H9 (cell line): ENCODE measurements around the gene GPN2. TPM values are rescaled to one million over a fixed set of nuclear protein-coding genes. Genes with fewer than 3 reads are reported as not detected.

Experiments used
- DNase-seq: peaks from one replicate; pipeline ENCODE4 v3.0.0-alpha.2; 2017
- H2AFZ ChIP-seq: one replicate; pipeline ENCODE4 v1.6.1; 2013; ENCODE audit warnings: mild to moderate bottlenecking, low read length, control low read depth, moderate library complexity
- H2AK5ac ChIP-seq: 2 replicates; pipeline ENCODE4 v1.6.1; 2013; ENCODE audit warnings: low read length, control low read depth, mixed read lengths; ENCODE audit not compliant: insufficient read length
- H2BK120ac ChIP-seq: one replicate; pipeline ENCODE4 v1.6.1; 2013; ENCODE audit warnings: low read depth, mild to moderate bottlenecking, low read length, control low read depth, inconsistent platforms; ENCODE audit not compliant: poor library complexity, severe bottlenecking
- H2BK12ac ChIP-seq: 2 replicates; pipeline ENCODE4 v1.6.1; 2013; ENCODE audit warnings: low read length, control low read depth, mixed read lengths, low read depth; ENCODE audit not compliant: insufficient read length
- H2BK15ac ChIP-seq: 2 replicates; pipeline ENCODE4 v1.6.1; 2013; ENCODE audit warnings: low read depth, low read length, control low read depth
- H2BK20ac ChIP-seq: one replicate; pipeline ENCODE4 v1.6.1; 2013; ENCODE audit warnings: low read depth, mild to moderate bottlenecking, low read length, control low read depth, inconsistent platforms; ENCODE audit not compliant: poor library complexity, severe bottlenecking
- H2BK5ac ChIP-seq: 2 replicates; pipeline ENCODE4 v1.6.1; 2013; ENCODE audit warnings: low read length, control low read depth, mixed read lengths; ENCODE audit not compliant: insufficient read length
- H3K14ac ChIP-seq: 2 replicates; pipeline ENCODE4 v1.6.1; 2013; ENCODE audit warnings: low read length, control low read depth; ENCODE audit not compliant: insufficient read depth
- H3K18ac ChIP-seq: 2 replicates; pipeline ENCODE4 v1.6.1; 2013; ENCODE audit warnings: low read depth, mild to moderate bottlenecking, mixed read lengths, low read length, control low read depth; ENCODE audit not compliant: insufficient read length
- H3K23ac ChIP-seq: 2 replicates; pipeline ENCODE4 v1.6.1; 2013; ENCODE audit warnings: low read length, control low read depth, mixed read lengths, low read depth; ENCODE audit not compliant: insufficient read length
- H3K23me2 ChIP-seq: 2 replicates; pipeline ENCODE4 v1.6.1; 2013; ENCODE audit warnings: low read depth, mild to moderate bottlenecking, mixed read lengths, low read length, control low read depth; ENCODE audit not compliant: insufficient read length, poor library complexity, severe bottlenecking
- H3K27ac ChIP-seq: 2 replicates; pipeline ENCODE4 v1.5.1; 2013; ENCODE audit warnings: low read length, control low read depth, mixed read lengths, low read depth; ENCODE audit not compliant: insufficient read length
- H3K27me3 ChIP-seq: 2 replicates; pipeline ENCODE4 v1.6.1; 2013; ENCODE audit warnings: low read length, control low read depth, inconsistent platforms; ENCODE audit not compliant: insufficient read depth
- H3K4ac ChIP-seq: 2 replicates; pipeline ENCODE4 v1.6.1; 2013; ENCODE audit warnings: low read depth, mild to moderate bottlenecking, control low read depth, inconsistent platforms, low read length, moderate library complexity
- H3K4me1 ChIP-seq: 2 replicates; pipeline ENCODE4 v1.6.1; 2013; ENCODE audit warnings: low read length, control low read depth, inconsistent platforms; ENCODE audit not compliant: insufficient read depth
- H3K4me2 ChIP-seq: 2 replicates; pipeline ENCODE4 v1.6.1; 2013; ENCODE audit warnings: low read length, control low read depth, mixed read lengths; ENCODE audit not compliant: insufficient read length, insufficient read depth
- H3K56ac ChIP-seq: 2 replicates; pipeline ENCODE4 v1.6.1; 2013; ENCODE audit warnings: low read depth, mild to moderate bottlenecking, mixed read lengths, low read length, control low read depth; ENCODE audit not compliant: insufficient read length
- H3K79me1 ChIP-seq: 2 replicates; pipeline ENCODE4 v1.6.1; 2013; ENCODE audit warnings: low read depth, mild to moderate bottlenecking, moderate library complexity, low read length, control low read depth, inconsistent platforms; ENCODE audit not compliant: insufficient read depth, poor library complexity, severe bottlenecking
- H3K79me2 ChIP-seq: 2 replicates; pipeline ENCODE4 v1.6.1; 2013; ENCODE audit warnings: low read length, control low read depth, inconsistent platforms; ENCODE audit not compliant: insufficient read depth
- H3K9ac ChIP-seq: 2 replicates; pipeline ENCODE4 v1.6.1; 2013; ENCODE audit warnings: low read length, control low read depth, mixed read lengths; ENCODE audit not compliant: insufficient read length; ENCODE audit errors: extremely low read depth
- H3K9me3 ChIP-seq: one replicate; pipeline ENCODE4 v1.6.1; 2013; ENCODE audit warnings: low read depth, low read length, inconsistent platforms; ENCODE audit not compliant: control insufficient read depth
- H3T11ph ChIP-seq: one replicate; pipeline ENCODE4 v1.6.1; 2013; ENCODE audit warnings: mild to moderate bottlenecking, low read length, control low read depth, inconsistent platforms
- H4K20me1 ChIP-seq: one replicate; pipeline ENCODE4 v1.6.1; 2013; ENCODE audit not compliant: control insufficient read depth, insufficient read length, insufficient read depth
- H4K5ac ChIP-seq: 2 replicates; pipeline ENCODE4 v1.6.1; 2013; ENCODE audit warnings: low read depth, mild to moderate bottlenecking, mixed read lengths, low read length, control low read depth; ENCODE audit not compliant: insufficient read length
- H4K8ac ChIP-seq: replicated peaks from 2 replicates; pipeline ENCODE4 v1.6.1; 2013; ENCODE audit warnings: low read length, control low read depth, mixed read lengths, low read depth; ENCODE audit not compliant: insufficient read length
- H4K91ac ChIP-seq: 2 replicates; pipeline ENCODE4 v1.6.1; 2013; ENCODE audit warnings: low read depth, mild to moderate bottlenecking, moderate library complexity, mixed read lengths, low read length, control low read depth; ENCODE audit not compliant: insufficient read length
- H3K27ac Mint-ChIP-seq, 3 experiments: 2 replicates in 2 of 3; 3 replicates in 1 of 3; pipeline ENCODE4 v1.8.0; 2020 to 2021; ENCODE audit warnings: mixed read lengths in 3 of 3, mild to moderate bottlenecking in 1 of 3, moderate library complexity in 1 of 3
- H3K27me3 Mint-ChIP-seq: 2 replicates; pipeline ENCODE4 v1.8.0; 2021; ENCODE audit warnings: low read depth, mild to moderate bottlenecking, moderate library complexity, mixed read lengths
- H3K36me3 Mint-ChIP-seq, 3 experiments: 2 replicates in 2 of 3; 3 replicates in 1 of 3; pipeline ENCODE4 v1.8.0; 2020 to 2021; ENCODE audit warnings: low read depth in 3 of 3, mixed read lengths in 3 of 3; ENCODE audit not compliant: insufficient read depth in 1 of 3
- H3K4me1 Mint-ChIP-seq, 2 experiments: 2 replicates each; pipeline ENCODE4 v1.8.0; 2020; ENCODE audit warnings: mixed read lengths in 2 of 2
- H3K4me3 Mint-ChIP-seq, 2 experiments: 2 replicates in 1 of 2; 3 replicates in 1 of 2; pipeline ENCODE4 v1.8.0; 2020 to 2021; ENCODE audit warnings: mild to moderate bottlenecking in 2 of 2, mixed read lengths in 2 of 2, moderate library complexity in 1 of 2
- H3K9me3 Mint-ChIP-seq, 2 experiments: 2 replicates in 1 of 2; 3 replicates in 1 of 2; pipeline ENCODE4 v1.8.0; 2020; ENCODE audit warnings: mild to moderate bottlenecking in 2 of 2, mixed read lengths in 2 of 2, moderate library complexity in 1 of 2
- CTCF ChIP-seq: fragments of 200-600 bp; sonication (generic); conservative IDR thresholded peaks from 3 replicates; pipeline ENCODE4 v1.8.0; 2021; ENCODE audit warnings: antibody characterized with exemption, mild to moderate bottlenecking
- WGBS: extraction: QIAGEN DNeasy Blood & Tissue Kit; methylation state at CpG from one replicate; pipeline ENCODE4 v1.1.7; 2013; ENCODE audit warnings: missing lambda C conversion rate, low lambda C conversion rate, mixed read lengths; ENCODE audit not compliant: insufficient read length; ENCODE audit errors: extremely low coverage; 5-methylcytosine and 5-hydroxymethylcytosine counted together
- long read RNA-seq: library from polyadenylated mRNA; unstranded; transcript quantifications from one replicate; pipeline ENCODE4 v2.0.0, GENCODE V29; 2020
- total RNA-seq: library from RNA; stranded (reverse); gene quantifications from 2 replicates; pipeline ENCODE4 v1.2.1, GENCODE V29; 2021

GPN2 gene
- 44.3 and 47.8 TPM in 2 replicates for total RNA-seq
- long read RNA-seq, full-length matches to known transcripts: 213 of 234 reads
- long read RNA-seq, partial matches to known transcripts: 7 of 234 reads
- long read RNA-seq, other reads (novel, unspliced or antisense): 14 of 234 reads

- no CpG with 5 or more reads among the region's 89 CpGs for WGBS
- peak; percentile 77 for DNase-seq
- H3K27ac ChIP-seq: no peak within 1 kb of the TSS
Measured at GRCh38 chr1:26889551-26890466, at the start of gene GPN2. TSS of gene GPN2 (minus strand) at chr1:26890283. CDS start at chr1:26890096, 187 bp downstream.

More at GRCh38 chr1:26889551-26890466, at the start of gene GPN2:
- Histone ChIP-seq H2AFZ (no peak within 1 kb of the TSS), H4K20me1 (peaks cover 2% of the 10 kb centered on the region), H3K27me3 (no peaks in the 10 kb centered on the region; the same call in 1 of the 2 replicates), H4K91ac (no peak within 1 kb of the TSS), H3K18ac (peak within 1 kb of the TSS; percentile 58), H2BK12ac (no peak within 1 kb of the TSS), H2BK20ac (no peak within 1 kb of the TSS), H3T11ph (no peak within 1 kb of the TSS), H2BK15ac (no peak within 1 kb of the TSS), H3K56ac (no peak within 1 kb of the TSS), H4K8ac (no peak within 1 kb of the TSS), H3K14ac (peak within 1 kb of the TSS; percentile 62), H3K4me2 (peak within 1 kb of the TSS; percentile 89), H2AK5ac (no peak within 1 kb of the TSS), H4K5ac (no peak within 1 kb of the TSS), H3K4ac (no peak within 1 kb of the TSS), H3K79me2 (no peaks in the 10 kb centered on the region), H3K9ac (peak within 1 kb of the TSS; percentile 56), H2BK5ac (no peak within 1 kb of the TSS), H3K23ac (no peak within 1 kb of the TSS), H3K4me1 (no peaks in the 10 kb centered on the region; the same call in 1 of the 2 replicates), H3K23me2 (peaks cover 11% of the 10 kb centered on the region), H3K9me3 (no peaks in the 10 kb centered on the region), H2BK120ac (no peak within 1 kb of the TSS), H3K79me1 (no peaks in the 10 kb centered on the region)
- Mint-ChIP-seq H3K9me3 (no peaks in the 10 kb centered on the region), H3K36me3 (peaks cover 39 to 66% (median 55%) of the 10 kb centered on the region in 3 experiments), H3K27me3 (no peaks in the 10 kb centered on the region), H3K4me1 (peaks cover 7 to 16% of the 10 kb centered on the region in 2 experiments), H3K27ac (peak within 1 kb of the TSS; percentile 77 to 95 (median 94)), H3K4me3 (peak within 1 kb of the TSS; percentile 94 to 96)
- no peak for TF ChIP-seq CTCF
